ENCODE data around the gene OCIAD1.

GRCh38 chr4:48831532-48832030, 693 bp downstream of the OCIAD1 start:
- TF ChIP-seq EZH2 (IDR thresholded peaks at IDR 0.05) = no peak
- TF ChIP-seq FOXP2 (optimal IDR thresholded peaks at IDR 0.05; ENCODE audit: control extremely low read depth, extremely low read length, insufficient read depth) = no peak
- no peak for TF ChIP-seq POLR2AphosphoS5 (IDR thresholded peaks at IDR 0.05; ENCODE audit: borderline replicate concordance, low read depth, low read length)

Measured in SK-N-MC (cell line).